Glutamatergic neuron (in vitro differentiated cells): ENCODE data around the gene RNF181. TPM values are rescaled to one million over a fixed set of nuclear protein-coding genes. Genes with fewer than 3 reads are reported as not detected.

ENCODE experiments used
- DNase-seq: peaks from one replicate; pipeline ENCODE4 v3.0.0; 2022
- H3K27ac Mint-ChIP-seq: one replicate; pipeline ENCODE4 v1.8.0; 2020; ENCODE audit warnings: mild to moderate bottlenecking, mixed read lengths, inconsistent platforms; ENCODE audit not compliant: unreplicated experiment
- H3K27me3 Mint-ChIP-seq: one replicate; pipeline ENCODE4 v1.8.0; 2020; ENCODE audit warnings: mild to moderate bottlenecking, moderate library complexity, mixed read lengths, inconsistent platforms; ENCODE audit not compliant: unreplicated experiment
- H3K36me3 Mint-ChIP-seq: one replicate; pipeline ENCODE4 v1.8.0; 2020; ENCODE audit warnings: mild to moderate bottlenecking, mixed read lengths, inconsistent platforms; ENCODE audit not compliant: unreplicated experiment
- H3K4me1 Mint-ChIP-seq: one replicate; pipeline ENCODE4 v1.8.0; 2020; ENCODE audit warnings: mild to moderate bottlenecking, low read depth, mixed read lengths, inconsistent platforms; ENCODE audit not compliant: unreplicated experiment
- H3K4me3 Mint-ChIP-seq: one replicate; pipeline ENCODE4 v1.8.0; 2020; ENCODE audit warnings: mild to moderate bottlenecking, mixed read lengths, inconsistent platforms; ENCODE audit not compliant: unreplicated experiment
- H3K9me3 Mint-ChIP-seq: one replicate; pipeline ENCODE4 v1.8.0; 2020; ENCODE audit warnings: mild to moderate bottlenecking, moderate library complexity, mixed read lengths, inconsistent platforms; ENCODE audit not compliant: unreplicated experiment
- CTCF ChIP-seq: fragments of 200-600 bp; sonication (generic); IDR thresholded peaks from one replicate; pipeline ENCODE4 v1.5.0; 2021; ENCODE audit not compliant: partially characterized antibody, unreplicated experiment
- total RNA-seq: library from RNA; stranded (reverse); fragmentation: NEBNext Ultra II Directional; extraction: Animal tissue kit (Norgen Biotek cat#: 25700); gene quantifications from one replicate; pipeline ENCODE4 v1.2.1, GENCODE V29; 2021; ENCODE audit not compliant: unreplicated experiment

The RNF181 gene
- total RNA-seq, 1 donor from 2014 or later, result 75.1 TPM

- no peak for DNase-seq
- Mint-ChIP-seq H3K9me3 (peaks cover 2% of the 10 kb centered on the region), H3K36me3 (no peaks in the 10 kb centered on the region), H3K4me3 (no peak overlapping the region), H3K4me1 (peaks cover 10% of the 10 kb centered on the region), H3K27me3 (peaks cover 8% of the 10 kb centered on the region), H3K27ac (no peak overlapping the region)
- TF ChIP-seq CTCF, result no peak
Measured at GRCh38 chr2:85580206-85580605, 15.3 kb upstream of the RNF181 start.

GRCh38 chr2:85582492-85582891, 13.1 kb upstream of the RNF181 start:
- Mint-ChIP-seq H3K4me3 (no peak overlapping the region), H3K27me3 (peaks cover 8% of the 10 kb centered on the region), H3K4me1 (peaks cover 10% of the 10 kb centered on the region), H3K27ac (no peak overlapping the region), H3K9me3 (peaks cover 2% of the 10 kb centered on the region), H3K36me3 (no peaks in the 10 kb centered on the region)
- TF ChIP-seq CTCF, result no peak
- DNase-seq, result no peak

GRCh38 chr2:85583667-85584353, 11.7 kb upstream of the RNF181 start:
- Mint-ChIP-seq H3K27ac (no peak overlapping the region), H3K27me3 (peaks cover 6% of the 10 kb centered on the region), H3K9me3 (peaks cover 5% of the 10 kb centered on the region), H3K4me1 (peaks cover 4% of the 10 kb centered on the region), H3K4me3 (peak overlapping the region; percentile 70), H3K36me3 (no peaks in the 10 kb centered on the region)
- DNase-seq, result no peak
- no peak for TF ChIP-seq CTCF

- Mint-ChIP-seq H3K27ac (peak within 1 kb of the TSS; percentile 48), H3K9me3 (peaks cover 5% of the 10 kb centered on the region), H3K4me3 (peak within 1 kb of the TSS; percentile 70), H3K4me1 (no peaks in the 10 kb centered on the region), H3K27me3 (peaks cover 6% of the 10 kb centered on the region), H3K36me3 (no peaks in the 10 kb centered on the region)
- no peak for TF ChIP-seq CTCF
- DNase-seq, result peak; percentile 50
Measured at GRCh38 chr2:85584354-85584856, 11.1 kb upstream of the RNF181 start, which contains the start of gene VAMP5. Gene VAMP5 (plus strand): TSS chr2:85584431. CDS start chr2:85584491, 60 bp downstream.
